Effector CD8-positive, alpha-beta T cell (primary cell): ENCODE results near the gene GALNS.

Experiments used
- DNase-seq: peaks from one replicate; lab custom pipeline; 2025; lab: John Stamatoyannopoulos, UW

The GALNS gene

GRCh38 chr16:88769617-88770460, 86.9 kb downstream of the GALNS start:
- peak; percentile 24 for DNase-seq

- no peak for DNase-seq
Measured at GRCh38 chr16:88768071-88768783, 88.5 kb downstream of the GALNS start.

GRCh38 chr16:88767546-88768070, 89.1 kb downstream of the GALNS start:
- DNase-seq = no peak

DNA sequence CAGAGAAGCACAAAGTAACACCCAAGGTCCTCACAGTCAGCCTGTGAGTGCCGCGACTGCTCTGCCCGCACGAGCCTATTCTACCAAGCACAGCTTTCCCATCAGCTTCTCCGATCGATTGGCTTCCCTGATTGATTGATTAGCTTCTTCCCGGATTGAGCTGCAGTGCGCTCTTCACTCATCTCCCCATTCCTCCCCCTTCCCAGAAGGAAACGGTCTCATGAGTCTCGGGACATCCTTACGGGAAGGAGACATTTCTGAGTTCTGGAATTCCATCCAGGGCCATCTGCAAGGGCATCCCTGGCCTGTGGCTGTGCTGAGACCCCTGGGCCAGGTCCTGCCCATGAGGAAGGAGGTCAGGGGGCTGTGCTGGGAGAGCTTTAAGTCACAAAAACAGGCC, 89.8 kb downstream of the GALNS start:
- DNase-seq = no peak

GRCh38 chr16:88764913-88765349, 91.8 kb downstream of the GALNS start:
- no peak for DNase-seq

DNA sequence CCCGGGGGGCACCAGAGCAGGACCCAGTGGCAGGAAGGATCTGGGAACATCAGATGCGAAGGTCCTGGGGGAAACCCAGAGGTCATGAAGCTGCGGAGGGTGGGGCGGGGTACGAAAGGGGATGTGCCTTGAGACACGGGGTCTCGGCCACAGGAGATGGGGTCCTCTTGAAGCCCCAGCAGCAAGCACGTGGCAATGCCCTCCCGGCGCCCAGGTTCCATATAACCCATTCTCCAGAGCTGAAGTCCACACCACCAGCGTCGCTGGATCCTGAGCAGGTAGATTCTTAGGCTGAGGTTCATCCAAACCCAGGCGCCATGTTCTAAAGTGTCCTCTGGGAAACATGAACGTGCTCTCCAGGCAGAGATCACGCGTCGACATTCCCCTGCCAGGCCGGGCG, 92.7 kb downstream of the GALNS start:
- DNase-seq = no peak
